Natural killer cell (primary cell): Measurements from ENCODE around the gene CASP2. TPM values are rescaled to one million over a fixed set of nuclear protein-coding genes. Genes with fewer than 3 reads are reported as not detected.

ENCODE experiments used
- ATAC-seq, 3 donors: fragments of 150-1000 bp in 2 of 3; fragments of 200-7000 bp in 1 of 3; cut with Tn5 transposase; 1 replicate in 1 of 3; 2 replicates in 2 of 3; pipeline ENCODE4 v1.10.0; 2021; ENCODE audit warnings: mild to moderate bottlenecking in 2 of 3, moderate library complexity in 2 of 3
- DNase-seq, 2 donors: peaks; one replicate each; pipeline versions ENCODE4 v3.0.0 to v3.0.0-alpha.2; 2013 to 2021; ENCODE audit warnings: mixed read lengths in 1 of 2
- H3K27ac ChIP-seq: one replicate; pipeline ENCODE4 v1.5.1; 2013; ENCODE audit warnings: mild to moderate bottlenecking, low read length
- H3K27me3 ChIP-seq: one replicate; pipeline ENCODE4 v1.6.1; 2013; ENCODE audit warnings: low read length; ENCODE audit not compliant: control insufficient read depth, insufficient read depth
- H3K36me3 ChIP-seq: one replicate; pipeline ENCODE4 v1.6.1; 2013; ENCODE audit warnings: low read length; ENCODE audit not compliant: control insufficient read depth, insufficient read depth
- H3K4me1 ChIP-seq: one replicate; pipeline ENCODE4 v1.6.1; 2013; ENCODE audit warnings: low read length; ENCODE audit not compliant: control insufficient read depth, insufficient read depth
- H3K4me3 ChIP-seq: one replicate; pipeline ENCODE4 v1.5.1; 2013; ENCODE audit warnings: low read length
- H3K9me3 ChIP-seq: one replicate; pipeline ENCODE4 v1.6.1; 2013; ENCODE audit warnings: low read length; ENCODE audit not compliant: control insufficient read depth, insufficient read depth
- H3K27ac Mint-ChIP-seq, 2 donors: one replicate each; pipeline ENCODE4 v1.8.0; 2022; ENCODE audit warnings: mild to moderate bottlenecking in 2 of 2, mixed read lengths in 2 of 2, moderate library complexity in 1 of 2
- H3K27me3 Mint-ChIP-seq, 2 donors: one replicate each; pipeline ENCODE4 v1.8.0; 2022; ENCODE audit warnings: low read depth in 2 of 2, mixed read lengths in 2 of 2
- H3K36me3 Mint-ChIP-seq: one replicate; pipeline ENCODE4 v1.8.0; 2022; ENCODE audit warnings: mixed read lengths
- H3K4me1 Mint-ChIP-seq, 2 donors: one replicate each; pipeline ENCODE4 v1.8.0; 2022; ENCODE audit warnings: mixed read lengths in 2 of 2
- H3K4me3 Mint-ChIP-seq: one replicate; pipeline ENCODE4 v1.8.0; 2022; ENCODE audit warnings: mild to moderate bottlenecking, moderate library complexity, mixed read lengths
- H3K9me3 Mint-ChIP-seq, 2 donors: one replicate each; pipeline ENCODE4 v1.8.0; 2022; ENCODE audit warnings: mixed read lengths in 2 of 2
- WGBS: methylation state at CpG from one replicate; pipeline ENCODE4 v1.1.7; 2013; ENCODE audit warnings: missing lambda C conversion rate; ENCODE audit not compliant: insufficient coverage; 5-methylcytosine and 5-hydroxymethylcytosine counted together
- intact Hi-C: fragments of 100-400 bp; cut with micrococcal nuclease; formaldehyde crosslinking; loops from one replicate; pipeline ENCODE4 v1.14.2; 2022
- total RNA-seq, 4 donors: library from RNA; stranded (reverse); fragments of 120-200 nt in 1 of 4; gene quantifications; one replicate each; pipeline versions ENCODE4 v1.2.3 to v1.2.4, GENCODE V29; 2013 to 2022
- TF ChIP-seq, protein P1 (sequence below): fragments of 200-600 bp; IDR thresholded peaks from one replicate; pipeline ENCODE4 v1.8.0; 2022; ENCODE audit warnings: antibody characterized with exemption

Gene CASP2
- total RNA-seq, 3 donors from 2014 or later (not counting 1 experiment from before 2014, with no cell fraction given), result 36.7 to 60.5 (median 54.7) TPM

DNA sequence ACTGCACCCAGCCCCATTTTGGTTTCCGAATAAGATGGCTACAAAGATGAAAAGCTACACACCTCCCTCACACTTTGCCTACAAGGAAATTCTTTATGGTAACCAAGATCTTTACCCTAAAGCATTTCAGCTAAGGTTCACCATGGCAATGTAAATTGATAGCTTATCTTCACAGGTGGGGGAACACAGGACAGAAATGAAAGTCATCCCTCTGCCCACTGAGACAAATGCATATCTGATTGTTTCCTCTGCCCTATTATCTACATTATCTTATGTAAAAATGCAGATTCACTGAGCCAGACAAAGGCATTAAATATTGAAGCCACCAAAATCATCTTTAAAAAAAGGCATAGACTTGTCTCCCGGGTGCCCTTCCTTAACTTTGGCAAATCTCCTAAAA lies 6.6 kb upstream of the CASP2 start:
- TF ChIP-seq, protein P1, sequence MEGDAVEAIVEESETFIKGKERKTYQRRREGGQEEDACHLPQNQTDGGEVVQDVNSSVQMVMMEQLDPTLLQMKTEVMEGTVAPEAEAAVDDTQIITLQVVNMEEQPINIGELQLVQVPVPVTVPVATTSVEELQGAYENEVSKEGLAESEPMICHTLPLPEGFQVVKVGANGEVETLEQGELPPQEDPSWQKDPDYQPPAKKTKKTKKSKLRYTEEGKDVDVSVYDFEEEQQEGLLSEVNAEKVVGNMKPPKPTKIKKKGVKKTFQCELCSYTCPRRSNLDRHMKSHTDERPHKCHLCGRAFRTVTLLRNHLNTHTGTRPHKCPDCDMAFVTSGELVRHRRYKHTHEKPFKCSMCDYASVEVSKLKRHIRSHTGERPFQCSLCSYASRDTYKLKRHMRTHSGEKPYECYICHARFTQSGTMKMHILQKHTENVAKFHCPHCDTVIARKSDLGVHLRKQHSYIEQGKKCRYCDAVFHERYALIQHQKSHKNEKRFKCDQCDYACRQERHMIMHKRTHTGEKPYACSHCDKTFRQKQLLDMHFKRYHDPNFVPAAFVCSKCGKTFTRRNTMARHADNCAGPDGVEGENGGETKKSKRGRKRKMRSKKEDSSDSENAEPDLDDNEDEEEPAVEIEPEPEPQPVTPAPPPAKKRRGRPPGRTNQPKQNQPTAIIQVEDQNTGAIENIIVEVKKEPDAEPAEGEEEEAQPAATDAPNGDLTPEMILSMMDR, result no peak
- Mint-ChIP-seq H3K36me3 (no peaks in the 10 kb centered on the region), H3K9me3 (no peaks in the 10 kb centered on the region), H3K4me1 (peaks cover 0 to 11% of the 10 kb centered on the region in 2 donors), H3K27ac (no peak overlapping the region), H3K4me3 (no peak overlapping the region), H3K27me3 (no peaks in the 10 kb centered on the region)
- WGBS, result 100% methylated on average over 2 of the region's 2 CpGs
- ATAC-seq (no peak), DNase-seq (no peak)
- H3K4me3 ChIP-seq, result no peak overlapping the region
- no peaks in the 10 kb centered on the region for H3K27me3 ChIP-seq
- H3K9me3 ChIP-seq, result no peaks in the 10 kb centered on the region
- intact Hi-C loops, result no loop called here
- no peaks in the 10 kb centered on the region for H3K4me1 ChIP-seq
- no peaks in the 10 kb centered on the region for H3K36me3 ChIP-seq
- no peak overlapping the region for H3K27ac ChIP-seq

DNA sequence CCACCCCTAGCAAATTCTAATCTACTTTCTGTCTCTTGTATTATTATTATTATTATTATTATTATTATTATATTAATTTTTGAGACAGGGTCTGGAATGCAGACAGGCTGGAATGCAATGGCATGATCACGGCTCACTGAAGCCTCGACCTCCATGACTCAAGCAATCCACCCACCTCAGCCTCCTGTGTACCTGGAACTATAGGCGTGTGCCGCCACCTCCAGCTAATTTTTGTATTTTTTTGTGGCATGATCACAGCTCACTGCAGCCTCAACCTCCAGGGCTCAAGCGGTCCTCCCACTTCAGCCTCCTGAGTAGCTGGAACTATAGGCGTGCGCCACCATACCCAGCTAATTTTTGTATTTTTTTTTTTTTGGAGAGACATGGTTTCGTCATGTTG lies 6.0 kb upstream of the CASP2 start:
- no peaks in the 10 kb centered on the region for H3K27me3 ChIP-seq
- H3K36me3 Mint-ChIP-seq, result no peaks in the 10 kb centered on the region
- WGBS, result 97% methylated on average over 8 of the region's 8 CpGs
- ATAC-seq, result no peak
- no peak overlapping the region for H3K4me3 ChIP-seq
- H3K9me3 Mint-ChIP-seq, result no peaks in the 10 kb centered on the region
- no peak overlapping the region for H3K27ac Mint-ChIP-seq
- H3K27ac ChIP-seq, result no peak overlapping the region
- H3K4me3 Mint-ChIP-seq, result no peak overlapping the region
- H3K4me1 Mint-ChIP-seq, result peaks cover 0 to 11% of the 10 kb centered on the region in 2 donors
- H3K27me3 Mint-ChIP-seq, result no peaks in the 10 kb centered on the region
- intact Hi-C loops, result no loop called here
- TF ChIP-seq, protein P1, result no peak
- H3K4me1 ChIP-seq, result no peaks in the 10 kb centered on the region
- DNase-seq, result no peak
- H3K9me3 ChIP-seq, result no peaks in the 10 kb centered on the region
- no peaks in the 10 kb centered on the region for H3K36me3 ChIP-seq

DNA sequence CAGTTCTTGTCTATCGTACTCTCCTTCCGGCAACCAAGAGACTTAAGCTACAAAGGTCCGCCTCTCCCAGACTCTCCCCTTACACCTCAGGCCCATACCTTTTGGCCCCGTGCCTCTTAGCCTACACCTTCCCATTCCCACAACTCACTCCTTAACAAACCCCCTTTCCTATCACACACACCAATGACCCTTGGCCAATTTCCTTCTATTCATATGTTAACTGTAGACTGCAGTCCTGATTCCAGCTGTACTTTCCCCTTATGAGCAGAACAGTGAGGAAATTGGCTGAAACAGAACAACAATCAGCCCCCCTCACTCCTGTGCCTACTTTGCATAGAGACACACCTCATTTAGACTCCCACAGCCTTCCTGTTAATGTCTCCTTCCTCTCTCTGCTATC lies 4.8 kb upstream of the CASP2 start:
- H3K4me3 Mint-ChIP-seq, result no peak overlapping the region
- H3K4me1 ChIP-seq, result peaks cover 8% of the 10 kb centered on the region
- no peak overlapping the region for H3K4me3 ChIP-seq
- H3K36me3 ChIP-seq, result no peaks in the 10 kb centered on the region
- no peaks in the 10 kb centered on the region for H3K27me3 Mint-ChIP-seq
- TF ChIP-seq, protein P1, result no peak
- whole genome bisulfite sequencing, result 93% methylated on average over 4 of the region's 4 CpGs
- DNase-seq, result no peak
- intact Hi-C loops, result no loop called here
- ATAC-seq, result no peak
- no peaks in the 10 kb centered on the region for H3K9me3 Mint-ChIP-seq
- H3K27me3 ChIP-seq, result no peaks in the 10 kb centered on the region
- H3K9me3 ChIP-seq, result no peaks in the 10 kb centered on the region
- H3K36me3 Mint-ChIP-seq, result no peaks in the 10 kb centered on the region
- no peak overlapping the region for H3K27ac Mint-ChIP-seq
- peaks cover 10 to 22% of the 10 kb centered on the region in 2 donors for H3K4me1 Mint-ChIP-seq
- H3K27ac ChIP-seq, result no peak overlapping the region
